ENCODE measurements around the gene TMED5. TPM values are rescaled to one million over a fixed set of nuclear protein-coding genes. Genes with fewer than 3 reads are reported as not detected.

TMED5 gene
- 68.6 TPM for total RNA-seq (2013)
- polyA plus RNA-seq (10 to 100 TPM; 30.0 to 75.8 (median 62.8) TPM), polyA minus RNA-seq (70.1 and 102 TPM in 2 replicates), total RNA-seq (234 to 446 (median 287) reads per million in 11 experiments)

- TF ChIP-seq, protein P1, sequence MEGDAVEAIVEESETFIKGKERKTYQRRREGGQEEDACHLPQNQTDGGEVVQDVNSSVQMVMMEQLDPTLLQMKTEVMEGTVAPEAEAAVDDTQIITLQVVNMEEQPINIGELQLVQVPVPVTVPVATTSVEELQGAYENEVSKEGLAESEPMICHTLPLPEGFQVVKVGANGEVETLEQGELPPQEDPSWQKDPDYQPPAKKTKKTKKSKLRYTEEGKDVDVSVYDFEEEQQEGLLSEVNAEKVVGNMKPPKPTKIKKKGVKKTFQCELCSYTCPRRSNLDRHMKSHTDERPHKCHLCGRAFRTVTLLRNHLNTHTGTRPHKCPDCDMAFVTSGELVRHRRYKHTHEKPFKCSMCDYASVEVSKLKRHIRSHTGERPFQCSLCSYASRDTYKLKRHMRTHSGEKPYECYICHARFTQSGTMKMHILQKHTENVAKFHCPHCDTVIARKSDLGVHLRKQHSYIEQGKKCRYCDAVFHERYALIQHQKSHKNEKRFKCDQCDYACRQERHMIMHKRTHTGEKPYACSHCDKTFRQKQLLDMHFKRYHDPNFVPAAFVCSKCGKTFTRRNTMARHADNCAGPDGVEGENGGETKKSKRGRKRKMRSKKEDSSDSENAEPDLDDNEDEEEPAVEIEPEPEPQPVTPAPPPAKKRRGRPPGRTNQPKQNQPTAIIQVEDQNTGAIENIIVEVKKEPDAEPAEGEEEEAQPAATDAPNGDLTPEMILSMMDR (IDR thresholded peaks at IDR 0.05) = peak; percentile 15
- H3K4me3 Mint-ChIP-seq = peak within 1 kb of the TSS; percentile 98 to 99
- H3K27ac Mint-ChIP-seq = peak within 1 kb of the TSS; percentile 99 to 100 (median 100)
- H3K4me3 ChIP-seq (replicated peaks in 1 of 3; ENCODE audit: low read depth in 2 of 3, low read length in 3 of 3) = peak within 1 kb of the TSS; percentile 70 to 98 (median 87)
- peak within 1 kb of the TSS; percentile 98 to 99 for H3K27ac ChIP-seq (ENCODE audit: low read depth in 1 of 2, low read length in 2 of 2)
- peaks cover 42% of the 10 kb centered on the region for H4K20me1 ChIP-seq (ENCODE audit: insufficient read depth, low read length)
- under 1% methylated on average over 75 of the region's 78 CpGs for WGBS (ENCODE audit: insufficient coverage)
- peaks cover 40% of the 10 kb centered on the region for H3K4me1 Mint-ChIP-seq
- peaks cover 5 to 15% of the 10 kb centered on the region in 2 donors for H3K36me3 Mint-ChIP-seq
- H3K9me3 Mint-ChIP-seq = peaks cover 0 to 6% (median 0%) of the 10 kb centered on the region in 7 donors
- H3K4me2 ChIP-seq (replicated peaks; ENCODE audit: extremely low read depth, low read length, poor library complexity, severe bottlenecking) = peak within 1 kb of the TSS; percentile 78
- H3K9ac ChIP-seq (ENCODE audit: insufficient read depth, low read length, poor library complexity, severe bottlenecking) = peak within 1 kb of the TSS; percentile 99
- peak; percentile 98 for DNase-seq
- intact Hi-C loops (cut with micrococcal nuclease) = loop anchor here in 1 of 2 donors (5.0 kb wide), 2 partner anchors 98 to 167 kb away; partner anchors contain the start of gene DR1
- peak within 1 kb of the TSS; percentile 76 for H2AFZ ChIP-seq (ENCODE audit: insufficient read depth, low read depth, low read length, poor library complexity, severe bottlenecking)
- H3K27me3 ChIP-seq (ENCODE audit: control insufficient read depth in 2 of 2, insufficient read depth in 2 of 2, low read length in 2 of 2) = no peaks in the 10 kb centered on the region
- peaks cover 80% of the 10 kb centered on the region for H3K79me2 ChIP-seq (ENCODE audit: insufficient read depth, low read length)
- H3K9me3 ChIP-seq (replicated peaks in 1 of 2; ENCODE audit: control insufficient read depth in 1 of 2, insufficient read depth in 1 of 2, low read length in 2 of 2) = no peaks in the 10 kb centered on the region
- H3K36me3 ChIP-seq (replicated peaks in 1 of 2; ENCODE audit: control insufficient read depth in 1 of 2, insufficient read depth in 2 of 2, low read length in 2 of 2) = peaks cover 2 to 12% of the 10 kb centered on the region in 2 donors
- H3K27me3 Mint-ChIP-seq (ENCODE audit: low read depth in 3 of 3) = no peaks in the 10 kb centered on the region
- peaks cover 31 to 44% of the 10 kb centered on the region in 2 donors for H3K4me1 ChIP-seq (ENCODE audit: control insufficient read depth in 1 of 2, insufficient read depth in 2 of 2, low read length in 2 of 2)
Measured at GRCh38 chr1:93179886-93180722, at the start of gene TMED5. Gene TMED5 (minus strand): TSS chr1:93180413. CDS start chr1:93180242, 171 bp downstream.

DNA sequence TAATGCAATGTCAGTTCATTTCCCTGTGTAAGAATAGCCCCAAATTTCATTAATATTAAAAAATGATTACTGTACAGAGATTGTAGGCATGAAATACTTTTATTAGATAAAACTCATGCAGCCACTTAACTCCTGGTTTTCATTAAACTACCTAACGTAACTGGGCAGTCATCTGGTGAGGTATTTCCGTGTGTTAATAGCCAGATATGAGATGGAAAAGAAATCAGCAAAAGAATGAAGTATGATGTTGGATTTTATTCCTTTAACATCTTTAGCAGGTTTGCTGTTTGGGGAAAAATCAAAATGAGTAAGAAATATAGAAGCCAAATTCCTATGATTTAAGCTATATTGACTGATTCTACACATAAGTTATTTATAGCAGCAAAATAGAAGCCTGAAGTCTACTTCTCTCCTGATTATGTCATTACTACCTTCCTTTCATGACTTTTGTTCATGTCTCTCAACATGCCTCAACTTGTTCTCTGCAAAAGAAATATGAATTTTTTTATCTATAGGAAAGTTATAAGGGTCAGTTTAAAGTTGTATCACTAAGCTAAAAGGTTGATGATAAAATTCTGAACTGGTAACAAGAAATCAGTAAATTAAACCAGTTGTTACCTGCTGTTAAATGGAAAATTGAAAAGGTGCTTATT is 42.9 kb upstream of the TMED5 start:
- Histone ChIP-seq H3K4me2 (replicated peaks; ENCODE audit: extremely low read depth, low read length, poor library complexity, severe bottlenecking) (no peak overlapping the region), H3K9me3 (replicated peaks in 1 of 2; ENCODE audit: control insufficient read depth in 1 of 2, insufficient read depth in 1 of 2, low read length in 2 of 2) (no peaks in the 10 kb centered on the region), H3K27ac (ENCODE audit: low read depth in 1 of 2, low read length in 2 of 2) (no peak overlapping the region), H3K79me2 (ENCODE audit: insufficient read depth, low read length) (no peaks in the 10 kb centered on the region), H3K27me3 (ENCODE audit: control insufficient read depth in 2 of 2, insufficient read depth in 2 of 2, low read length in 2 of 2) (no peaks in the 10 kb centered on the region), H3K9ac (ENCODE audit: insufficient read depth, low read length, poor library complexity, severe bottlenecking) (no peak overlapping the region), H4K20me1 (ENCODE audit: insufficient read depth, low read length) (no peaks in the 10 kb centered on the region), H3K4me1 (ENCODE audit: control insufficient read depth in 1 of 2, insufficient read depth in 2 of 2, low read length in 2 of 2) (no peaks in the 10 kb centered on the region), H2AFZ (ENCODE audit: insufficient read depth, low read depth, low read length, poor library complexity, severe bottlenecking) (no peak overlapping the region), H3K4me3 (replicated peaks in 1 of 3; ENCODE audit: low read depth in 2 of 3, low read length in 3 of 3) (no peak overlapping the region), H3K36me3 (replicated peaks in 1 of 2; ENCODE audit: control insufficient read depth in 1 of 2, insufficient read depth in 2 of 2, low read length in 2 of 2) (peaks cover 45 to 77% of the 10 kb centered on the region in 2 donors)
- Mint-ChIP-seq H3K36me3 (peaks cover 43 to 79% of the 10 kb centered on the region in 2 donors), H3K27me3 (ENCODE audit: low read depth in 3 of 3) (peaks cover 0 to 1% (median 0%) of the 10 kb centered on the region in 3 donors), H3K4me1 (no peaks in the 10 kb centered on the region), H3K4me3 (no peak overlapping the region), H3K27ac (no peak overlapping the region), H3K9me3 (peaks cover 0 to 2% (median 0%) of the 10 kb centered on the region in 7 donors)
- TF ChIP-seq, protein P1 (IDR thresholded peaks at IDR 0.05) = no peak
- no peak for DNase-seq
- intact Hi-C loops (cut with micrococcal nuclease) = no loop called here
- WGBS (ENCODE audit: insufficient coverage) = no CpG with 5 or more reads among the region's 2 CpGs
